Stimulated activated CD4-positive, alpha-beta T cell treated with anti-CD3 and anti-CD28 coated beads, Interleukin-15, amount 100 ng/mL, for 48 hours (primary cell): ENCODE measurements around the gene RTTN.
"Not testable (repeated sequence)": the region's sequence is repeated elsewhere in the genome, so short reads cannot be mapped to it uniquely, and the experiment has no call there.

Source experiments
- DNase-seq, 2 donors: peaks; one replicate each; pipeline ENCODE4 v3.0.0-alpha.2; 2020; ENCODE audit warnings: low read depth in 2 of 2

The RTTN gene

GRCh38 chr18:70154591-70155194, 50.8 kb downstream of the RTTN start:
- DNase-seq = no peak

- DNase-seq = no peak
Measured at GRCh38 chr18:70151614-70152013, 53.9 kb downstream of the RTTN start.

- no peak for DNase-seq
Measured at GRCh38 chr18:70149616-70150301, 55.7 kb downstream of the RTTN start.

GRCh38 chr18:70149156-70149555, 56.3 kb downstream of the RTTN start:
- DNase-seq = no peak

GRCh38 chr18:70148039-70148938, 57.2 kb downstream of the RTTN start:
- DNase-seq = no peak

- DNase-seq = no peak
Measured at GRCh38 chr18:70146174-70146573, 59.3 kb downstream of the RTTN start.

- DNase-seq = no peak
Measured at GRCh38 chr18:70142001-70142400, 63.5 kb downstream of the RTTN start.

- DNase-seq = no peak
Measured at GRCh38 chr18:70139138-70139537, 66.3 kb downstream of the RTTN start.

GRCh38 chr18:70135604-70136003, 69.9 kb downstream of the RTTN start:
- no peak for DNase-seq

- DNase-seq = no peak
Measured at GRCh38 chr18:70132999-70133398, 72.5 kb downstream of the RTTN start.

GRCh38 chr18:70128271-70128670, 77.2 kb downstream of the RTTN start:
- DNase-seq = no peak

GRCh38 chr18:70127359-70127758, 78.1 kb downstream of the RTTN start:
- DNase-seq = no peak

- no peak for DNase-seq
Measured at GRCh38 chr18:70126832-70127231, 78.7 kb downstream of the RTTN start.

- DNase-seq = no peak
Measured at GRCh38 chr18:70124139-70124538, 81.3 kb downstream of the RTTN start.

- no peak for DNase-seq
Measured at GRCh38 chr18:70121842-70122241, 83.6 kb downstream of the RTTN start.

GRCh38 chr18:70116949-70117348, 88.5 kb downstream of the RTTN start:
- DNase-seq = no peak

GRCh38 chr18:70113511-70113910, 92.0 kb downstream of the RTTN start:
- DNase-seq = no peak

GRCh38 chr18:70110678-70111077, 94.8 kb downstream of the RTTN start:
- DNase-seq = no peak

GRCh38 chr18:70107091-70107490, 98.4 kb downstream of the RTTN start:
- no peak for DNase-seq

- DNase-seq = not testable (repeated sequence)
Measured at GRCh38 chr18:70102854-70103253, 102.6 kb downstream of the RTTN start.

GRCh38 chr18:70089858-70090257, 115.6 kb downstream of the RTTN start:
- no peak for DNase-seq

GRCh38 chr18:70086085-70086484, 119.4 kb downstream of the RTTN start:
- no peak for DNase-seq

- DNase-seq = no peak
Measured at GRCh38 chr18:70085641-70086040, 119.8 kb downstream of the RTTN start.
